ENCODE measurements around the gene PEX16. TPM values are rescaled to one million over a fixed set of nuclear protein-coding genes. Genes with fewer than 3 reads are reported as not detected.

Gene PEX16
- total RNA-seq, 1 donor, result 24.6 TPM

DNA sequence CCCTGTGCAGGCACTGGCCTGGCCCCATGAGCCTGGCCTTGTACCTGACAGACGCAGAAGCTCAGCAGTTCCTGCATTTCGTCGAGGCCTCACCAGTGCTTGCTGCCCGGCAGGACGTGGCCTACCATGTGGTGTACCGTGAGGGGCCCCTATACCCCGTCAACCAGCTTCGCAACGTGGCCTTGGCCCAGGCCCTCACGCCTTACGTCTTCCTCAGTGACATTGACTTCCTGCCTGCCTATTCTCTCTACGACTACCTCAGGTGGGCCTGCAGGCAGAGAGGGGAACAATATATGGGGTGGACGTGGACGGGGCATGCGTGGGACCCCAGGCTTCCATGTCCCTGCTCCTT is 9.6 kb upstream of the PEX16 start:
- no peak overlapping the region for H3K4me3 ChIP-seq (ENCODE audit: low read depth, low read length)
- no peak for DNase-seq (ENCODE audit: low read depth)
- TF ChIP-seq, protein P1, sequence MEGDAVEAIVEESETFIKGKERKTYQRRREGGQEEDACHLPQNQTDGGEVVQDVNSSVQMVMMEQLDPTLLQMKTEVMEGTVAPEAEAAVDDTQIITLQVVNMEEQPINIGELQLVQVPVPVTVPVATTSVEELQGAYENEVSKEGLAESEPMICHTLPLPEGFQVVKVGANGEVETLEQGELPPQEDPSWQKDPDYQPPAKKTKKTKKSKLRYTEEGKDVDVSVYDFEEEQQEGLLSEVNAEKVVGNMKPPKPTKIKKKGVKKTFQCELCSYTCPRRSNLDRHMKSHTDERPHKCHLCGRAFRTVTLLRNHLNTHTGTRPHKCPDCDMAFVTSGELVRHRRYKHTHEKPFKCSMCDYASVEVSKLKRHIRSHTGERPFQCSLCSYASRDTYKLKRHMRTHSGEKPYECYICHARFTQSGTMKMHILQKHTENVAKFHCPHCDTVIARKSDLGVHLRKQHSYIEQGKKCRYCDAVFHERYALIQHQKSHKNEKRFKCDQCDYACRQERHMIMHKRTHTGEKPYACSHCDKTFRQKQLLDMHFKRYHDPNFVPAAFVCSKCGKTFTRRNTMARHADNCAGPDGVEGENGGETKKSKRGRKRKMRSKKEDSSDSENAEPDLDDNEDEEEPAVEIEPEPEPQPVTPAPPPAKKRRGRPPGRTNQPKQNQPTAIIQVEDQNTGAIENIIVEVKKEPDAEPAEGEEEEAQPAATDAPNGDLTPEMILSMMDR (IDR thresholded peaks at IDR 0.05; ENCODE audit: insufficient read depth, low read depth, low read length), result no peak

DNA sequence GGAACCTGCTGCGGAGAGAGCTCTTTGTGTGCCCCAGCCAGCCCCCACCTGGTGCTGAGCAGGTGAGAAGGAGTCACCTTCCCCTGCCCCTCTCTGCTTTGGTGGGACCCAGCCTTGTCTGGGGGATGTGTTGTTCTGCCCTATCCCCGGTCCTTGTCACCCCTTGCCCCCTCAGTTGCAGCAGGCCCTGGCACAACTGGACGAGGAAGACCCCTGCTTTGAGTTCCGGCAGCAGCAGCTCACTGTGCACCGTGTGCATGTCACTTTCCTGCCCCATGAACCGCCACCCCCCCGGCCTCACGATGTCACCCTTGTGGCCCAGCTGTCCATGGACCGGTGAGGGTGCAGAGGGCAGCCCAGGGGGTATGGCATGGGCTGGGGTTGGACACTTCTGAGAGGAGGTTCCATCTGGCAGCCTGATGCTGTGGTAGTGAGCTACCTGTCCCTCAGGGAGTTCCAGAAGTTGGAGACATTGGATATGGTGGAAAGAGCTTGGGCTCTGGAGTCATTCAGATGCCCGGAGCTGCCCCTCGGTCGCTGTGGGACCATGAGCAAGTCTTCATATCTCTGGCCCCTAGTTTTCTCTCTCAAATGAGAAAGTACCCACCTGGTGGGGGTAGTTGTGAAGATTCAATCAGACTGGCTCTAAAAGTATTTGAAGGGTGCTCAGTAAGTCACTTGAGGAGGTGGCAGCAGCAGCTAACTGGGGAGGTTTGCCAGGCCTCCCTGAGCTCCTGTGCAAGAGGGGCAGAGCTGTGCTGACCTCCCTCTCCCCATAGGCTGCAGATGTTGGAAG is 9.1 kb upstream of the PEX16 start:
- DNase-seq (ENCODE audit: low read depth), result no peak
- H3K4me3 ChIP-seq (ENCODE audit: low read depth, low read length), result no peak overlapping the region
- TF ChIP-seq, protein P1 (IDR thresholded peaks at IDR 0.05; ENCODE audit: insufficient read depth, low read depth, low read length), result no peak

DNA sequence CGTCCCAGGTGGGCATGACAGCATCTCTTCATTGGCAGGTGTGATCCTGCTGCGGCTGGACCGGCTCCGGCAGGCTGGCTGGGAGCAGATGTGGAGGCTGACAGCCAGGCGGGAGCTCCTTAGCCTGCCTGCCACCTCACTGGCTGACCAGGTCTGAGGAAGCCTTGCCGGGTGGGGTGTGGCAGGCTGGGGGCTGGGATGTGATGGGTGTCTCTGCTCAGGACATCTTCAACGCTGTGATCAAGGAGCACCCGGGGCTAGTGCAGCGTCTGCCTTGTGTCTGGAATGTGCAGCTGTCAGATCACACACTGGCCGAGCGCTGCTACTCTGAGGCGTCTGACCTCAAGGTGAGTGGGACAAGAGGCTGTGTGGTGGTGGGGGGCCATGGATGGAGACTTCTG is 8.3 kb upstream of the PEX16 start:
- DNase-seq (ENCODE audit: low read depth), result no peak
- no peak overlapping the region for H3K4me3 ChIP-seq (ENCODE audit: low read depth, low read length)
- TF ChIP-seq, protein P1 (IDR thresholded peaks at IDR 0.05; ENCODE audit: insufficient read depth, low read depth, low read length), result no peak

DNA sequence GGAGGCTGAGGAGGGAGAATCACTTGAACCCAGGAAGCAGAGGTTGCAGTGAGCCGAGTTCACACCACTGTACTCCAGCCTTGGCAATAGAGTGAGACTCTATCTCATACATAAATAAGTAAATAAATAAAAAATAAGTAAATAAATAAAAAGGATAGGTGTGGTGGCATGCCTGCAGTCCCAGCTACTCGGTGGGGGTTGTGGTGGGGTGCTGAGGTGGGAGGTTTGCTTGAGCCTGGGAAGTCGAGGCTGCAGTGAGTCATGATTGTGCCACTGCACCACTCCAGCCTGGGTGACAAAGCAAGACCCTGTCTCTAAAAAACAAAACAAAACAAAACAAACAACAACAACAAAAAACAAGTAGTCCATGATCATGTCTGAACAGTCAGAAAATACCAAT is 7.9 kb upstream of the PEX16 start:
- TF ChIP-seq, protein P1 (IDR thresholded peaks at IDR 0.05; ENCODE audit: insufficient read depth, low read depth, low read length), result no peak
- no peak for DNase-seq (ENCODE audit: low read depth)
- H3K4me3 ChIP-seq (ENCODE audit: low read depth, low read length), result no peak overlapping the region

DNA sequence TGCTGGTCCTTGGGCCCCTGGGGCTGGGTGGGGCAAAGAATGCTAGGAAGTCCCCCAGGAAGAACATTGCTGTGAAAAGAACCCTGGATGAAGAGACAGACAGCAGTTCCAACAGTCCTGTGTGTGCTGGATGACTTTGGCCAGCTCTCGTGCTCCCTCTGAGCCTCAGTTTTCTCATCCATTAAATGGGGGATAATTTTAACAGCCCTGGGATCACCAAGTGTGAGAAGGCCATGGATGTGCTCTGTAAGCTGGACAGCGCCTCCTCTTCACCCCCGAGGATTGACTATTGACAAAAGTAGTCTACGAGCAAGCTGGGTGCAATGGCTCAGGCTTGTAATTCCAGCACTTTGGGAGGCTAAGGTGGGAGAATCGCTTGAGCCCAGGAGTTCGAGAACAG is 7.2 kb upstream of the PEX16 start:
- no peak overlapping the region for H3K4me3 ChIP-seq (ENCODE audit: low read depth, low read length)
- TF ChIP-seq, protein P1 (IDR thresholded peaks at IDR 0.05; ENCODE audit: insufficient read depth, low read depth, low read length), result no peak
- no peak for DNase-seq (ENCODE audit: low read depth)

DNA sequence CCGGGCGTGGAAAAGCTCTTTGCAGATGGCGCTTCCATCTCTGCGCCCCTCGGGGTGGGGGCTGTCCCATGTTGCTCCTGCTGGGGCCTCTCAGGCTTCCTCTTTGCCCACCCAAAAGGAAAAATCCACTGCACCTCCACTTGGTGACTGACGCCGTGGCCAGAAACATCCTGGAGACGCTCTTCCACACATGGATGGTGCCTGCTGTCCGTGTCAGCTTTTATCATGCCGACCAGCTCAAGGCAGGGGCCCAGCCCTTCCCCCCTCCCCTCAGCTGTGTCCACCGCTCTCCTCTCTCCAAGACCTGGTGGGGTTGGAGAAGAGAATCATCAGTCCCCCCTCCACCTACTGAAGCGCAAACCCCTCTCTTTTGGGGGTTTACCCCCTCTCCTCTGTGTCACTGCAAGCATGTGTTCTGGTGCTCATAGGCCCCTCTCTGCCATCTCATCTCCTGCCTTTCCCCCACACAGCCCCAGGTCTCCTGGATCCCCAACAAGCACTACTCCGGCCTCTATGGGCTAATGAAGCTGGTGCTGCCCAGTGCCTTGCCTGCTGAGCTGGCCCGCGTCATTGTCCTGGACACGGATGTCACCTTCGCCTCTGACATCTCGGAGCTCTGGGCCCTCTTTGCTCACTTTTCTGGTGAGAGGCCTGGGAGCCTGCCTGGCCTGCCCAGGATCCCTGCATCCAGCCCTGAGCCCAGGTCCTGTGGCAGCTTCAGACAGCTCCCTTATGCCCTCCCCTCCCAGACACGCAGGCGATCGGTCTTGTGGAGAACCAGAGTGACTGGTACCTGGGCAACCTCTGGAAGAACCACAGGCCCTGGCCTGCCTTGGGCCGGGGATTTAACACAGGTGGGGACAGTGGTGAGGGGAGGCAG is 6.6 kb upstream of the PEX16 start:
- no peak overlapping the region for H3K4me3 ChIP-seq (ENCODE audit: low read depth, low read length)
- no peak for DNase-seq (ENCODE audit: low read depth)
- TF ChIP-seq, protein P1 (IDR thresholded peaks at IDR 0.05; ENCODE audit: insufficient read depth, low read depth, low read length), result no peak

Measured in fibroblast of villous mesenchyme (primary cell).